Karpas-422 (cell line): ENCODE results near the gene LARGE1. TPM values are rescaled to one million over a fixed set of nuclear protein-coding genes. Genes with fewer than 3 reads are reported as not detected.

Source experiments
- DNase-seq: peaks from one replicate; pipeline ENCODE4 v3.0.0-alpha.2; 2015
- H2AFZ ChIP-seq: fragments of 200-600 bp; sonication (generic); 2 replicates; pipeline ENCODE4 v1.6.1; 2014; ENCODE audit warnings: antibody characterized with exemption, low read length, mixed read lengths
- H3K27ac ChIP-seq: fragments of 200-600 bp; sonication (generic); 2 replicates; pipeline ENCODE4 v1.5.1; 2014; ENCODE audit warnings: mild to moderate bottlenecking, low read length, moderate library complexity
- H3K27me3 ChIP-seq: fragments of 200-600 bp; sonication (generic); 2 replicates; pipeline ENCODE4 v1.6.1; 2014; ENCODE audit warnings: low read length, mixed read lengths
- H3K36me3 ChIP-seq: fragments of 200-600 bp; sonication (generic); 2 replicates; pipeline ENCODE4 v1.6.1; 2014; ENCODE audit warnings: low read length, mixed read lengths; ENCODE audit not compliant: insufficient read depth
- H3K4me1 ChIP-seq: fragments of 200-600 bp; sonication (generic); 2 replicates; pipeline ENCODE4 v1.6.1; 2014; ENCODE audit warnings: mild to moderate bottlenecking, low read length, mixed read lengths
- H3K4me2 ChIP-seq: fragments of 200-600 bp; sonication (generic); 2 replicates; pipeline ENCODE4 v1.6.1; 2014; ENCODE audit warnings: low read length, low read depth, mild to moderate bottlenecking; ENCODE audit not compliant: poor library complexity, severe bottlenecking
- H3K4me3 ChIP-seq: fragments of 200-600 bp; sonication (generic); 2 replicates; pipeline ENCODE4 v1.5.1; 2014; ENCODE audit warnings: mild to moderate bottlenecking, antibody characterized with exemption, low read length, mixed read lengths
- H3K79me2 ChIP-seq: fragments of 200-600 bp; sonication (generic); 2 replicates; pipeline ENCODE4 v1.6.1; 2014; ENCODE audit warnings: mild to moderate bottlenecking, low read length, mixed read lengths
- H3K9ac ChIP-seq: fragments of 200-600 bp; sonication (generic); 2 replicates; pipeline ENCODE4 v1.6.0; 2014; ENCODE audit warnings: low read length
- H3K9me2 ChIP-seq: fragments of 200-600 bp; sonication (generic), shearing (Covaris generic); replicated peaks from 2 replicates; pipeline ENCODE4 v1.6.0; 2014; ENCODE audit warnings: mild to moderate bottlenecking, low read length, moderate library complexity; ENCODE audit not compliant: insufficient read depth
- H3K9me3 ChIP-seq: fragments of 300-700, 200-600 bp; sonication (generic); 2 replicates; pipeline ENCODE4 v1.6.1; 2014; ENCODE audit warnings: low read length, mixed read lengths
- H4K20me1 ChIP-seq: fragments of 200-600 bp; sonication (generic); 2 replicates; pipeline ENCODE4 v1.6.1; 2014; ENCODE audit warnings: mild to moderate bottlenecking, antibody characterized with exemption, low read length, low read depth; ENCODE audit not compliant: insufficient read depth
- total RNA-seq: library from RNA; depleted of rRNA; stranded (reverse); fragments of >200 nt; shearing (Covaris generic); gene quantifications from 2 replicates; pipeline ENCODE4 v1.2.3, GENCODE V29; 2014; ENCODE audit warnings: low replicate concordance

LARGE1 gene
- total RNA-seq, 1 experiment from 2014 or later: 0.15 TPM

DNA sequence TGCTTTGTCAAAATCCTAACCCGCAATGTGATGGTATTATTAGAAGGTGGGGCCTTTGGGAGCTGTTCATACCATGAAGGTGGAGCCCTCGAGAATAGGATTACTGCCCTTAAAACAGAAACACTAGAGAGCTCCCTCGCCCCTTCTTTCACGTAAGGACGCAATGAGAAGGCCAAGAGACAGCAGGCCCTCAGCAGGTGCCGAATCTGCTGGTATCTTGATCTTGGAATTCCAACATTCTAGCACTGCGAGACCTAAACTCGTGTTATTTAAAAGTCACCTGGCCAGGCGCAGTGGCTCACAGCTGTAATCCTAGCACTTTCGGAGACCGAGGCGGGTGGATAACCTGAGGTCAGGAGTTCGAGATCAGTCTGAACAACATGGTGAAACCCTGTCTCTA, 33.1 kb downstream of the LARGE1 start:
- Histone ChIP-seq H4K20me1 (no peaks in the 10 kb centered on the region), H3K9me3 (no peaks in the 10 kb centered on the region), H3K4me1 (peaks cover 16% of the 10 kb centered on the region), H3K27me3 (no peaks in the 10 kb centered on the region), H3K79me2 (no peaks in the 10 kb centered on the region), H3K4me3 (no peak overlapping the region), H2AFZ (no peak overlapping the region), H3K9ac (no peak overlapping the region), H3K36me3 (no peaks in the 10 kb centered on the region), H3K27ac (no peak overlapping the region), H3K4me2 (no peak overlapping the region), H3K9me2 (no peaks in the 10 kb centered on the region)
- DNase-seq: no peak

DNA sequence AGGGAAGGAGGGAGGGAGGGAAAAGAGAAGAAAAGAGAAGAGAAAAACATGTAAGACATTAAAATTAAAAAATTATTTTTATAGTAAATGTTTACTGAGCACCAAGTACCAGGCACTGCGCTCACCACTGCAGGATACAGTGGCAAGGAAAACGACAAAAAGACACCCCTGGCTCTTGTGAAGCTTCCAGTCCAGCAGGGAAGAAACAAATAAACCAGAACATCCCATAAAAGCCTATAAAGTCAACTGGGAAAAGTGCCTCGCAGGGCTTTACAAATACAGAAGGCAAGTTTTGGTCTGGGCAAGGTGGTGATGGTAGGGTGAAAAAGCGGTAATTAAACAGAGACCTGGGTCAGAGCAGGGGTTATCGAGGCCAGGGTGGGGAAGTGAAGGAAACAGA, 33.6 kb downstream of the LARGE1 start:
- H3K4me1 ChIP-seq: peaks cover 16% of the 10 kb centered on the region
- no peak overlapping the region for H2AFZ ChIP-seq
- no peaks in the 10 kb centered on the region for H3K27me3 ChIP-seq
- no peaks in the 10 kb centered on the region for H4K20me1 ChIP-seq
- H3K79me2 ChIP-seq: no peaks in the 10 kb centered on the region
- no peak overlapping the region for H3K4me3 ChIP-seq
- H3K9me3 ChIP-seq: no peaks in the 10 kb centered on the region
- DNase-seq: no peak
- no peak overlapping the region for H3K4me2 ChIP-seq
- no peak overlapping the region for H3K9ac ChIP-seq
- H3K9me2 ChIP-seq: no peaks in the 10 kb centered on the region
- no peak overlapping the region for H3K27ac ChIP-seq
- no peaks in the 10 kb centered on the region for H3K36me3 ChIP-seq

DNA sequence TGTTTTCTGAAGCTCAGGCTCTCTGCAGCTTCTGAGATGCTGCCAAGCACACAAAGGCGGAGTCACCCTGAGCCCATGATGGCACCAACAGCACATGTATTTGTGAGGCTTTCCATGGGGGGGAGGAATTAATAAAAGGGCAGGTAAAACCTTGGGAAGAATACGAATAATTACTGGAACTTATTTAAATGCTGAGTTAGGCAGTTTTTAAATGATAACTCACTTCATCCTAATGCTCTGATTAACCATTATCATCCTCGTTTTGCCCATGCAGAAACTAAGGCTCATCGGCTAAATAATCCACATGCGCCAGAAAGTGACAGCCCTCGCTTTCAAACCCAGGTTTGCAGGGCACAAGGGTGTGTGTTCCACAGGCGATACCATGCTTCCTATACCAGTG, 35.4 kb downstream of the LARGE1 start:
- Histone ChIP-seq H3K27ac (no peak overlapping the region), H2AFZ (no peak overlapping the region), H3K36me3 (no peaks in the 10 kb centered on the region), H3K27me3 (no peaks in the 10 kb centered on the region), H3K4me1 (peaks cover 10% of the 10 kb centered on the region), H3K4me2 (no peak overlapping the region), H3K9me2 (no peaks in the 10 kb centered on the region), H3K79me2 (no peaks in the 10 kb centered on the region), H3K4me3 (no peak overlapping the region), H3K9me3 (no peaks in the 10 kb centered on the region), H3K9ac (no peak overlapping the region), H4K20me1 (no peaks in the 10 kb centered on the region)
- DNase-seq: no peak

DNA sequence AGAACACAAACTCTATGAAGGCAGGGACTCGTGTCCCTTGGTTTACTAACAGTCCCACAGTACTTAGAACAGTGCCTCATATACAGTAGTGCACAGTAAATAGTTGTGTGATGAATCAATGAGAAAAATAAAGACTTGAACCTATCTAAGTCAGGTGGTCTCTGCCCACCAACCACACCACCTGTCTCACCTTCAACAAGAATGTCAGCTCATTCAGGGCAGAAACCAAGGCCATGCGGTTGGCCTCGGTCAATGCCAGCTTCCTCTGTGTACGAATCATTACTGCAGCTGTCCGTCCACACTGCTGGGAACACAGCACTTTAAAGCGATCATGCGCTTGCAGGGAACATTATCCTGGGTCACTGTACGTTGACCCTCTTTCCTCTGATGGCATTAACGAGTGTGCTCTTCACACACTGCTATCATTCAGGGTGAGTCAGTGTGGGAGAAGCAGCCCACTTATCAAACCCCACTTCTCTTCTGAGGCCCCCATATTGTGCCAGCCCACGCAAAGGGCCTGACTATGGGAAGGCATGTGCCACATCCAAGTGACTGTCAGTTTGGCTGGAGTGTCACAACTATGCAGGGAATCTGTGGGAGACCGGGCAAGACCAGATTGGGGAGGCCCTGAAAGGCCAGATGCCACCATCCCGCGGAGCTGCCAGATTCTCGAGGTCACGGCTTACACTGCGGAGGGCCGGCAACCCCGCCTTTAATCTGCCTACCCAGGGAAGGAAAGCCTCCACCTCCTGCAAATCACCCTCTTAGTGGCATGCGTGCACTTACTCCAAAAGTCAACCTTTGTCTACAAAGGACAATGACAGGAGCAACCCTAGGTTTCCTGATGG, 36.1 kb downstream of the LARGE1 start:
- H3K36me3 ChIP-seq: no peaks in the 10 kb centered on the region
- H3K79me2 ChIP-seq: no peaks in the 10 kb centered on the region
- H3K27ac ChIP-seq: no peak overlapping the region
- no peaks in the 10 kb centered on the region for H3K9me3 ChIP-seq
- H3K4me2 ChIP-seq: no peak overlapping the region
- no peak for DNase-seq
- no peak overlapping the region for H3K4me3 ChIP-seq
- no peak overlapping the region for H2AFZ ChIP-seq
- H3K4me1 ChIP-seq: peaks cover 4% of the 10 kb centered on the region
- H3K27me3 ChIP-seq: no peaks in the 10 kb centered on the region
- H3K9ac ChIP-seq: no peak overlapping the region
- no peaks in the 10 kb centered on the region for H4K20me1 ChIP-seq
- no peaks in the 10 kb centered on the region for H3K9me2 ChIP-seq

DNA sequence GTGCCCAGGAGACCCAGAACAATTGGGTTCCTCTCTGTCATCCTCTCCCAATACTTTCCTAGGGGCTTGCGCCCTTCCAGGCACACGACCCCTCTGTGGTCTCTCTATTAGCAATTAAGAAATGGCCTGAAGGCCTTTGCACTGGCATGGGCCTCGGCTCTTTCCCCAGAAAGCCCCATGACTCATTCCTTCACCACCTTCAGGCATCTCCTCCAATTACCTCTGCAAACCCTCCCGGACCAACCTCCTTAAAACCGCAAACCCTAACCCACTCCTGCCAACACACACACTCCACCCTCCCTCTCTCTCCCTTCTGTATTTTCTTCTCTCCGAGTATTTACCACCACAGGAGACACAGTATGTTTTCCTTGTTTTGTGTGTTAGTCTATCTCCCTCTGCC, 36.7 kb downstream of the LARGE1 start:
- Histone ChIP-seq H2AFZ (no peak overlapping the region), H3K9me3 (no peaks in the 10 kb centered on the region), H3K27me3 (no peaks in the 10 kb centered on the region), H3K4me2 (no peak overlapping the region), H4K20me1 (no peaks in the 10 kb centered on the region), H3K79me2 (no peaks in the 10 kb centered on the region), H3K36me3 (no peaks in the 10 kb centered on the region), H3K9ac (no peak overlapping the region), H3K27ac (no peak overlapping the region), H3K4me1 (no peaks in the 10 kb centered on the region), H3K4me3 (no peak overlapping the region), H3K9me2 (no peaks in the 10 kb centered on the region)
- no peak for DNase-seq

DNA sequence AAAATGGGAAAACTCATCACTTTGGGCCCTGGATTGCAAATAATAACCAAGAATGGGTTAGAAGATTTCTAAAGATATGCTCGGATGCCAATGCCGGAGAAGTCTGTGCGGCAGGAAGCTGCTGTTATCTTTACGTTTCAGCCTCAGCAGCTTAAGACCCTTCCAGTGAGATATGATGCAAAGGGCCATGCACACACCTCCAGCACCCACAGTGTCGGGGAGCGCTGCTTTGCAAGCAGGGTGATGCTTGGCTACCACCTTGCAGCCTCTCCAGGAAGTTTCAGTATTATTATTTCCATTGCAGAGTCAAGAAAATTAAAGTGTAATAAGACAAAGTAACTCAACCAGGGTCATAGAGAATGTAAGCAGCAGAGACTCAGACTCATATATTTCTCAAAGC, 37.3 kb downstream of the LARGE1 start:
- no peaks in the 10 kb centered on the region for H3K9me2 ChIP-seq
- DNase-seq: no peak
- H3K4me1 ChIP-seq: no peaks in the 10 kb centered on the region
- H3K36me3 ChIP-seq: no peaks in the 10 kb centered on the region
- H2AFZ ChIP-seq: no peak overlapping the region
- H3K9me3 ChIP-seq: no peaks in the 10 kb centered on the region
- H4K20me1 ChIP-seq: no peaks in the 10 kb centered on the region
- H3K79me2 ChIP-seq: no peaks in the 10 kb centered on the region
- no peak overlapping the region for H3K9ac ChIP-seq
- no peak overlapping the region for H3K4me3 ChIP-seq
- no peak overlapping the region for H3K4me2 ChIP-seq
- no peak overlapping the region for H3K27ac ChIP-seq
- H3K27me3 ChIP-seq: no peaks in the 10 kb centered on the region

DNA sequence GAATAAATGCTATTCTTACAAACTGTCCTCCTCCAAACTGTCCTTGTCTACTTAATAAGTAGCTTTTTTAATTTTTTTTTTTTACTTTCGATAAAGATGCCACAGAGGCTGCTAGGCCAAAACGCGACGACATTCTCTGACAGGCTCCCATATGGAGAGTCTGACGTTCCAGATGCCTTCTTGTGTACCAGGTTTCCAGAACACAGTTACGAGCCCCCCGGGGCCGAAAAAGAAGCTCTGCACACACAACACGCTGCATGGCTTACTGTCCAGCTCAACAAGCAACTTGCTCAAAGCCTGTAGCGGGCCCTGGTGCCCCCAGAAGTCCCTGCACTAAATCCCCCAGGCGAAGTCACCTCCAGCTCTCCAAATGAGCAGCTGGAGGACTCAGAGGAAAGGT, 39.3 kb downstream of the LARGE1 start:
- Histone ChIP-seq H3K9ac (no peak overlapping the region), H3K79me2 (no peaks in the 10 kb centered on the region), H3K36me3 (no peaks in the 10 kb centered on the region), H2AFZ (no peak overlapping the region), H3K4me1 (no peaks in the 10 kb centered on the region), H3K27me3 (no peaks in the 10 kb centered on the region), H3K4me3 (no peak overlapping the region), H3K27ac (no peak overlapping the region), H4K20me1 (no peaks in the 10 kb centered on the region), H3K9me3 (no peaks in the 10 kb centered on the region), H3K9me2 (no peaks in the 10 kb centered on the region), H3K4me2 (no peak overlapping the region)
- no peak for DNase-seq

DNA sequence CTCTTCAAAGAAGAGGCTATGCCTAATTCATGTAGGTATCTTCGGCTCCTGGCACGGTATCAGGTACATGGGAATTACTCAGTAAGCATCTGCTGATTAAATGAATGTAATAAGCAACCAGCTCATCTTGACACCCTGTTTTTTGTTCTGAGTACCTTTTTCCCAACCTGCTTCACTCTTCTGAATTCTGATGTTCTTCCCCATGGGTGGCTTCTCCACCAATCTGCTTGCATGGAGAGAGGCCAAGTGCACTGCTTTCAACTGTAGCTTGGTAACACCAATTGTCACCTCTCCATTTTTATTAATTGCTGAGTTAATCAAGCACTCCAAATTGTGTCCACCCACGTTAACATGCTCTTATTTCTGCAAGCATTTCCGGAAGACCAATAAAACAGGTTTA, 40.5 kb downstream of the LARGE1 start:
- DNase-seq: no peak
- H4K20me1 ChIP-seq: no peaks in the 10 kb centered on the region

More for the DNA sequence above, 40.5 kb downstream of the LARGE1 start:
- no peaks in the 10 kb centered on the region for H3K27me3 ChIP-seq
- H3K27ac ChIP-seq: no peak overlapping the region
- H3K9ac ChIP-seq: no peak overlapping the region
- H3K9me2 ChIP-seq: no peaks in the 10 kb centered on the region
- H3K4me1 ChIP-seq: no peaks in the 10 kb centered on the region
- no peak overlapping the region for H3K4me3 ChIP-seq
- H2AFZ ChIP-seq: no peak overlapping the region
- no peaks in the 10 kb centered on the region for H3K36me3 ChIP-seq
- no peaks in the 10 kb centered on the region for H3K79me2 ChIP-seq
- no peaks in the 10 kb centered on the region for H3K9me3 ChIP-seq
- no peak overlapping the region for H3K4me2 ChIP-seq
